A549 (cell line): ENCODE measurements around the gene STAT4. TPM values are rescaled to one million over a fixed set of nuclear protein-coding genes. Genes with fewer than 3 reads are reported as not detected.

Experiments
- ATAC-seq, 2 experiments: fragments of 200-7000 bp in 1 of 2; fragments of >200 bp in 1 of 2; cut with Nextera tagmentation in 1 of 2; cut with Tn5 transposase in 1 of 2; 3 replicates each; pipeline versions ENCODE4 v1.8.0 to v1.9.1; 2018 to 2020; ENCODE audit warnings: mild to moderate bottlenecking in 1 of 2, moderate library complexity in 1 of 2
- CTCF ChIA-PET: fragments of 300-600 bp; sonication (Branson Sonifier 250); formaldehyde crosslinking; extraction: SDS; loops from one replicate; lab custom pipeline; 2021; ENCODE audit warnings: antibody characterized with exemption, inconsistent platforms; lab: Yijun Ruan, JAX
- POLR2A ChIA-PET: fragments of 350-600 bp; formaldehyde crosslinking; extraction: SDS; loops from one replicate; lab custom pipeline; 2021; ENCODE audit warnings: antibody characterized with exemption, inconsistent platforms; lab: Yijun Ruan, JAX
- DNase-seq, 2 experiments: peaks; one replicate each; pipeline versions ENCODE4 v3.0.0 to v3.0.0-alpha.2; 2011 to 2016; ENCODE audit warnings: low read depth in 1 of 2, low spot score in 1 of 2
- FAIRE-seq: peaks from 2 replicates; lab custom pipeline; 2011; peaks lifted over from hg19 to GRCh38; lab: Jason Lieb, UNC
- H3K27ac ChIP-seq, 2 experiments: fragments of >200 bp; sonication (Bioruptor Twin); formaldehyde crosslinking; 3 replicates each; pipeline ENCODE4 v1.5.1; 2016 to 2017
- H3K4me1 ChIP-seq: fragments of >200 bp; sonication (Bioruptor Twin); formaldehyde crosslinking; 3 replicates; pipeline ENCODE4 v1.6.1; 2016
- H3K4me2 ChIP-seq: fragments of >200 bp; sonication (Bioruptor Twin); formaldehyde crosslinking; 3 replicates; pipeline ENCODE4 v1.6.1; 2016
- H3K4me3 ChIP-seq: fragments of >200 bp; sonication (Bioruptor Twin); formaldehyde crosslinking; 3 replicates; pipeline ENCODE4 v1.5.1; 2016
- H3K9me3 ChIP-seq: fragments of >200 bp; sonication (Bioruptor Twin); formaldehyde crosslinking; 3 replicates; pipeline ENCODE4 v1.6.1; 2016
- BHLHE40 ChIP-seq: IDR thresholded peaks from 2 replicates; pipeline ENCODE4 v1.6.1; 2012; ENCODE audit warnings: low read depth, low read length, inconsistent platforms
- CEBPB ChIP-seq, 2 experiments: fragments of >200 bp in 1 of 2; sonication (Bioruptor Twin) in 1 of 2; formaldehyde crosslinking in 1 of 2; IDR thresholded peaks; 2 replicates each; pipeline ENCODE4 v1.6.1; 2012 to 2016
- CHD2 ChIP-seq: fragments of 150-350 bp; IDR thresholded peaks from 2 replicates; pipeline ENCODE4 v1.6.1; 2014; ENCODE audit warnings: low read length; ENCODE audit not compliant: partially characterized antibody
- CHD4 ChIP-seq: fragments of 200-600 bp; sonication (generic); IDR thresholded peaks from 2 replicates; pipeline ENCODE4 v1.6.1; 2016; ENCODE audit warnings: antibody characterized with exemption, mild to moderate bottlenecking, borderline replicate concordance
- EP300 ChIP-seq, 2 experiments: fragments of >200 bp; sonication (Bioruptor Twin); formaldehyde crosslinking; IDR thresholded peaks; 2 replicates in 1 of 2; 3 replicates in 1 of 2; pipeline ENCODE4 v1.6.1; 2016 to 2017
- FOSB ChIP-seq: fragments of 250-450 bp; sonication (Bioruptor Pico); IDR thresholded peaks from 2 replicates; pipeline ENCODE4 v1.5.0; 2020; ENCODE audit warnings: mild to moderate bottlenecking, moderate library complexity
- FOXS1 ChIP-seq: fragments of 250-450 bp; sonication (Bioruptor Pico); IDR thresholded peaks from 2 replicates; pipeline ENCODE4 v1.5.0; 2020; ENCODE audit warnings: mild to moderate bottlenecking, moderate library complexity
- GATA3 ChIP-seq: IDR thresholded peaks from 2 replicates; pipeline ENCODE4 v1.6.1; 2012; ENCODE audit warnings: borderline replicate concordance
- HOXB13 ChIP-seq: fragments of 250-450 bp; sonication (Bioruptor Pico); IDR thresholded peaks from 2 replicates; pipeline ENCODE4 v1.5.0; 2020; ENCODE audit warnings: low read depth, mild to moderate bottlenecking, moderate library complexity
- HOXB5 ChIP-seq: fragments of 250-450 bp; sonication (Bioruptor Pico); IDR thresholded peaks from 2 replicates; pipeline ENCODE4 v1.5.0; 2020; ENCODE audit warnings: mild to moderate bottlenecking, moderate library complexity
- JUN ChIP-seq, 2 experiments: fragments of >200 bp; sonication (Bioruptor Twin); formaldehyde crosslinking; IDR thresholded peaks; 2 replicates in 1 of 2; 3 replicates in 1 of 2; pipeline ENCODE4 v1.6.1; 2016 to 2017
- JUNB ChIP-seq: fragments of >200 bp; sonication (Bioruptor Twin); formaldehyde crosslinking; IDR thresholded peaks from 2 replicates; pipeline ENCODE4 v1.6.1; 2016
- KDM1A ChIP-seq: fragments of 200-600 bp; sonication (generic); IDR thresholded peaks from 2 replicates; pipeline ENCODE4 v1.6.1; 2016; ENCODE audit warnings: low read depth, mild to moderate bottlenecking
- MAFK ChIP-seq: fragments of 450-650 bp; IDR thresholded peaks from 2 replicates; pipeline ENCODE4 v1.6.1; 2014; ENCODE audit not compliant: partially characterized antibody
- NFE2L2 ChIP-seq: fragments of 150-350 bp; conservative IDR thresholded peaks from 2 replicates; pipeline ENCODE4 v1.6.1; 2014; ENCODE audit warnings: low read length
- NPAS2 ChIP-seq: fragments of 250-450 bp; sonication (Bioruptor Pico); IDR thresholded peaks from 2 replicates; pipeline ENCODE4 v1.8.0; 2022; ENCODE audit warnings: mild to moderate bottlenecking, moderate library complexity, borderline replicate concordance
- NR3C1 ChIP-seq: fragments of >200 bp; sonication (Bioruptor Twin); formaldehyde crosslinking; IDR thresholded peaks from 3 replicates; pipeline ENCODE4 v1.6.1; 2017
- PBX3 ChIP-seq: IDR thresholded peaks from 2 replicates; pipeline ENCODE4 v1.6.1; 2012
- PHF8 ChIP-seq: fragments of 200-600 bp; sonication (generic); IDR thresholded peaks from 2 replicates; pipeline ENCODE4 v1.6.1; 2016; ENCODE audit warnings: low read depth, mild to moderate bottlenecking, antibody characterized with exemption, moderate library complexity, borderline replicate concordance
- POLR2A ChIP-seq: IDR thresholded peaks from 2 replicates; pipeline ENCODE4 v1.6.1; 2012; ENCODE audit warnings: mild to moderate bottlenecking, low read length
- POLR2AphosphoS2 ChIP-seq: conservative IDR thresholded peaks from 2 replicates; pipeline ENCODE4 v1.6.1; 2012; ENCODE audit warnings: low read length, improper control_type of control experiment, inconsistent platforms
- RARB ChIP-seq: fragments of 250-450 bp; sonication (Bioruptor Pico); IDR thresholded peaks from 2 replicates; pipeline ENCODE4 v1.8.0; 2021; ENCODE audit warnings: mild to moderate bottlenecking, moderate library complexity
- RFX5 ChIP-seq: fragments of 450-650 bp; IDR thresholded peaks from 2 replicates; pipeline ENCODE4 v1.7.1; 2014; ENCODE audit warnings: antibody characterized with exemption, mild to moderate bottlenecking, moderate library complexity
- RNF2 ChIP-seq: fragments of 200-600 bp; sonication (generic); IDR thresholded peaks from 2 replicates; pipeline ENCODE4 v1.6.1; 2016; ENCODE audit warnings: low read depth, mild to moderate bottlenecking, antibody characterized with exemption, moderate library complexity, borderline replicate concordance
- SMC3 ChIP-seq: fragments of >200 bp; sonication (Bioruptor Twin); formaldehyde crosslinking; IDR thresholded peaks from 3 replicates; pipeline ENCODE4 v1.6.1; 2018; ENCODE audit warnings: inconsistent platforms
- SREBF2 ChIP-seq: fragments of 450-650 bp; IDR thresholded peaks from 2 replicates; pipeline ENCODE4 v1.6.1; 2014; ENCODE audit warnings: mild to moderate bottlenecking, moderate library complexity
- ZC3H11A ChIP-seq: fragments of 450-650 bp; IDR thresholded peaks from 2 replicates; pipeline ENCODE4 v1.6.1; 2014; ENCODE audit warnings: antibody characterized with exemption, mild to moderate bottlenecking
- ZNF302 ChIP-seq: fragments of 250-450 bp; sonication (Bioruptor Pico); IDR thresholded peaks from 2 replicates; pipeline ENCODE4 v1.9.0; 2021; ENCODE audit warnings: inconsistent platforms, mild to moderate bottlenecking, moderate library complexity
- ZSCAN20 ChIP-seq: fragments of 250-450 bp; sonication (Bioruptor Pico); IDR thresholded peaks from 2 replicates; pipeline ENCODE4 v1.8.0; 2022; ENCODE audit warnings: mild to moderate bottlenecking, moderate library complexity
- WGBS: methylation state at CpG from one replicate; pipeline ENCODE4 v1.1.6; 2017; ENCODE audit errors: missing lambda C conversion rate; 5-methylcytosine and 5-hydroxymethylcytosine counted together
- polyA plus RNA-seq, 4 experiments: library from polyadenylated mRNA; depleted of rRNA in 3 of 4; stranded (reverse); fragments of >200 nt; fragmentation: RNase III in 1 of 4; extraction: RNeasy Plus Mini Kit Qiagen cat#74134 plus additional on column Dnase treatment in 1 of 4; gene quantifications; 2 replicates in 3 of 4; 3 replicates in 1 of 4; pipeline ENCODE4 v1.2.3, GENCODE V29; 2011 to 2017
- TF ChIP-seq, protein P1 (sequence below): fragments of >200 bp; sonication (Bioruptor Twin); formaldehyde crosslinking; IDR thresholded peaks from 2 replicates; pipeline ENCODE4 v1.6.1; 2016
- TF ChIP-seq, protein P2 (sequence below): fragments of 150-350 bp; IDR thresholded peaks from 2 replicates; pipeline ENCODE4 v1.6.1; 2014; ENCODE audit warnings: low read depth, mild to moderate bottlenecking, low read length
- TF ChIP-seq, protein P3 (sequence below): IDR thresholded peaks from 2 replicates; pipeline ENCODE4 v1.6.1; 2012
- TF ChIP-seq, protein P4 (sequence below): fragments of 250-450 bp; sonication (Bioruptor Pico); IDR thresholded peaks from 2 replicates; pipeline ENCODE4 v1.5.0; 2020; ENCODE audit warnings: low read depth, mild to moderate bottlenecking, moderate library complexity

Gene STAT4
- polyA plus RNA-seq, 2 of the 4 experiments (the other 2 are of a cell fraction), result 11.6 to 34.4 TPM

GRCh38 chr2:191173206-191173605, 22.4 kb upstream of the STAT4 start:
- peak overlapping the region; percentile 94 to 95 for H3K27ac ChIP-seq
- no peak for DNase-seq
- WGBS, result 96% methylated on average over 3 of the region's 3 CpGs
- no peaks in the 10 kb centered on the region for H3K9me3 ChIP-seq
- CTCF ChIA-PET, result interaction anchor here (1.0 to 11.8 kb wide), 8 partner anchors 10 to 989 kb away, joined by 3 to 172 read pairs (median 4); no protein-coding TSS in a partner anchor
- no peak overlapping the region for H3K4me3 ChIP-seq
- no peak for ATAC-seq
- H3K4me2 ChIP-seq, result peak overlapping the region; percentile 69
- H3K4me1 ChIP-seq, result peaks cover 92% of the 10 kb centered on the region
- no peak for FAIRE-seq
- POLR2A ChIA-PET, result no interaction called here
- TF ChIP-seq RARB (CRISPR knock-in tag) (no peak), GATA3 (no peak), PBX3 (no peak), BHLHE40 (no peak), JUNB (no peak), POLR2AphosphoS2 (no peak), FOXS1 (CRISPR knock-in tag) (no peak), ZC3H11A (no peak), JUN (IDR thresholded peaks at IDR 0.05) (no peak), CEBPB (IDR thresholded peaks at IDR 0.05) (no peak)
- TF ChIP-seq, protein P1, sequence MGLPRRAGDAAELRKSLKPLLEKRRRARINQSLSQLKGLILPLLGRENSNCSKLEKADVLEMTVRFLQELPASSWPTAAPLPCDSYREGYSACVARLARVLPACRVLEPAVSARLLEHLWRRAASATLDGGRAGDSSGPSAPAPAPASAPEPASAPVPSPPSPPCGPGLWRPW, result no peak

GRCh38 chr2:191171708-191172355, 21.0 kb upstream of the STAT4 start:
- H3K4me1 ChIP-seq, result peaks cover 92% of the 10 kb centered on the region
- TF ChIP-seq CHD2, result no peak
- no peak for TF ChIP-seq PHF8
- peak; percentile 59; the same call in 1 of the 2 replicates for TF ChIP-seq HOXB5 (CRISPR knock-in tag)
- no peak for TF ChIP-seq CHD4
- peak; percentile 28; the same call in 1 of the 3 replicates for TF ChIP-seq SMC3
- peak; percentile 75; the same call in 1 of the 2 replicates for TF ChIP-seq PBX3
- no peak for TF ChIP-seq RNF2
- TF ChIP-seq EP300 (IDR thresholded peaks at IDR 0.05), result peak; percentile 82 to 94; a peak in 4 of 5 replicates
- no peak for TF ChIP-seq RFX5
- TF ChIP-seq KDM1A, result no peak
- TF ChIP-seq, protein P2, sequence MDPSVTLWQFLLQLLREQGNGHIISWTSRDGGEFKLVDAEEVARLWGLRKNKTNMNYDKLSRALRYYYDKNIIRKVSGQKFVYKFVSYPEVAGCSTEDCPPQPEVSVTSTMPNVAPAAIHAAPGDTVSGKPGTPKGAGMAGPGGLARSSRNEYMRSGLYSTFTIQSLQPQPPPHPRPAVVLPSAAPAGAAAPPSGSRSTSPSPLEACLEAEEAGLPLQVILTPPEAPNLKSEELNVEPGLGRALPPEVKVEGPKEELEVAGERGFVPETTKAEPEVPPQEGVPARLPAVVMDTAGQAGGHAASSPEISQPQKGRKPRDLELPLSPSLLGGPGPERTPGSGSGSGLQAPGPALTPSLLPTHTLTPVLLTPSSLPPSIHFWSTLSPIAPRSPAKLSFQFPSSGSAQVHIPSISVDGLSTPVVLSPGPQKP, result no peak
- peak; percentile 36; the same call in 1 of the 2 replicates for TF ChIP-seq HOXB13 (CRISPR knock-in tag)
- TF ChIP-seq NFE2L2, result no peak
- TF ChIP-seq NR3C1, result no peak
- no peak for TF ChIP-seq ZSCAN20 (CRISPR knock-in tag)
- TF ChIP-seq, protein P3, sequence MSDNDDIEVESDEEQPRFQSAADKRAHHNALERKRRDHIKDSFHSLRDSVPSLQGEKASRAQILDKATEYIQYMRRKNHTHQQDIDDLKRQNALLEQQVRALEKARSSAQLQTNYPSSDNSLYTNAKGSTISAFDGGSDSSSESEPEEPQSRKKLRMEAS, result peak; percentile 85
- no peak for TF ChIP-seq NPAS2 (CRISPR knock-in tag)
- no peak for TF ChIP-seq FOSB (CRISPR knock-in tag)
- TF ChIP-seq MAFK, result peak; percentile 38
- peak; percentile 71 to 94 for TF ChIP-seq CEBPB (IDR thresholded peaks at IDR 0.05)
- no peak for TF ChIP-seq SREBF2
- TF ChIP-seq ZNF302 (CRISPR knock-in tag), result no peak
- TF ChIP-seq POLR2A, result no peak
- TF ChIP-seq ZC3H11A, result no peak
- TF ChIP-seq, protein P4, sequence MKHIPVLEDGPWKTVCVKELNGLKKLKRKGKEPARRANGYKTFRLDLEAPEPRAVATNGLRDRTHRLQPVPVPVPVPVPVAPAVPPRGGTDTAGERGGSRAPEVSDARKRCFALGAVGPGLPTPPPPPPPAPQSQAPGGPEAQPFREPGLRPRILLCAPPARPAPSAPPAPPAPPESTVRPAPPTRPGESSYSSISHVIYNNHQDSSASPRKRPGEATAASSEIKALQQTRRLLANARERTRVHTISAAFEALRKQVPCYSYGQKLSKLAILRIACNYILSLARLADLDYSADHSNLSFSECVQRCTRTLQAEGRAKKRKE, result peak; percentile 56; the same call in 1 of the 2 replicates

More at GRCh38 chr2:191171708-191172355, 21.0 kb upstream of the STAT4 start:
- H3K9me3 ChIP-seq, result no peaks in the 10 kb centered on the region
- peak; percentile 37 to 92 for DNase-seq
- CTCF ChIA-PET, result interaction anchor here (0.9 to 11.8 kb wide), 7 partner anchors 9 to 991 kb away, joined by 3 to 172 read pairs (median 9); no protein-coding TSS in a partner anchor
- WGBS, result 0% methylated on average over 2 of the region's 2 CpGs
- peak overlapping the region; percentile 94 to 95 for H3K27ac ChIP-seq
- no peak overlapping the region for H3K4me3 ChIP-seq
- no peak for FAIRE-seq
- ATAC-seq, result peak; percentile 76 to 85
- H3K4me2 ChIP-seq, result peak overlapping the region; percentile 69
- POLR2A ChIA-PET, result interaction anchor here (0.9 to 1.8 kb wide), 6 partner anchors 47 to 157 kb away, joined by 3 to 11 read pairs (median 4); partner anchors contain the start of gene MYO1B
